RKO (cell line): ENCODE results near the gene MCC.
"Not testable (repeated sequence)": the region's sequence is repeated elsewhere in the genome, so short reads cannot be mapped to it uniquely, and the experiment has no call there.

Experiments used
- DNase-seq: peaks from one replicate; pipeline ENCODE4 v3.0.0-alpha.2; 2016; ENCODE audit warnings: low spot score

Gene MCC

GRCh38 chr5:113082547-113082905 is 405.7 kb downstream of the MCC start:
- no peak for DNase-seq

- DNase-seq = peak; percentile 19
Observed at GRCh38 chr5:113081881-113082546, 406.2 kb downstream of the MCC start.

GRCh38 chr5:113081091-113081839 is 407.0 kb downstream of the MCC start:
- no peak for DNase-seq

GRCh38 chr5:113076649-113077048 is 411.6 kb downstream of the MCC start:
- not testable (repeated sequence) for DNase-seq

GRCh38 chr5:113075019-113075418 is 413.2 kb downstream of the MCC start:
- DNase-seq = no peak

GRCh38 chr5:113073629-113074034 is 414.6 kb downstream of the MCC start:
- DNase-seq = not testable (repeated sequence)

- DNase-seq = no peak
Observed at GRCh38 chr5:113071401-113071800, 416.9 kb downstream of the MCC start.

- DNase-seq = no peak
Observed at GRCh38 chr5:113070901-113071300, 417.4 kb downstream of the MCC start.

GRCh38 chr5:113068559-113068958 is 419.7 kb downstream of the MCC start:
- no peak for DNase-seq

- no peak for DNase-seq
Observed at GRCh38 chr5:113067635-113068344, 420.5 kb downstream of the MCC start.

- no peak for DNase-seq
Observed at GRCh38 chr5:113065626-113066025, 422.6 kb downstream of the MCC start.

- no peak for DNase-seq
Observed at GRCh38 chr5:113064806-113065205, 423.4 kb downstream of the MCC start.

GRCh38 chr5:113063927-113064326 is 424.3 kb downstream of the MCC start:
- no peak for DNase-seq

GRCh38 chr5:113062869-113063508 is 425.3 kb downstream of the MCC start:
- no peak for DNase-seq

- DNase-seq = no peak
Observed at GRCh38 chr5:113061846-113062780, 426.1 kb downstream of the MCC start.

GRCh38 chr5:113060408-113061025 is 427.7 kb downstream of the MCC start:
- no peak for DNase-seq

- no peak for DNase-seq
Observed at GRCh38 chr5:113059232-113060040, 428.8 kb downstream of the MCC start.

GRCh38 chr5:113058706-113059226 is 429.5 kb downstream of the MCC start:
- DNase-seq = no peak

- DNase-seq = no peak
Observed at GRCh38 chr5:113058269-113058668, 430.0 kb downstream of the MCC start.

- no peak for DNase-seq
Observed at GRCh38 chr5:113057557-113057984, 430.7 kb downstream of the MCC start.
